ENCODE measurements around the gene TTC29.
A peak's percentile ranks its signal among the peaks of the same experiment; 100 is the strongest.

TTC29 gene

GRCh38 chr4:146945556-146946374 lies at the start of gene TTC29:
TTC29 (minus strand) TSS chr4:146945864; CDS start chr4:146939895, 5,969 bp downstream.
- peak within 1 kb of the TSS; percentile 62 for H3K4me3 ChIP-seq (ENCODE audit: low read depth, low read length)
- in situ Hi-C loops (cut with HindIII; ENCODE audit: low sequenced_read_pairs): no loop called here
- peak; percentile 90 for DNase-seq (ENCODE audit: low read depth, low spot score)
- no peak for TF ChIP-seq CTCF (IDR thresholded peaks at IDR 0.05; ENCODE audit: low read depth, low read length)

- peak; percentile 14 for DNase-seq (ENCODE audit: low read depth, low spot score)
- in situ Hi-C loops (cut with HindIII; ENCODE audit: low sequenced_read_pairs): no loop called here
- no peak for TF ChIP-seq CTCF (IDR thresholded peaks at IDR 0.05; ENCODE audit: low read depth, low read length)
- no peak overlapping the region for H3K4me3 ChIP-seq (ENCODE audit: low read depth, low read length)
Measured at GRCh38 chr4:146981651-146982050, 36.0 kb upstream of the TTC29 start.

GRCh38 chr4:146978641-146979040 lies 33.0 kb upstream of the TTC29 start:
- no peak overlapping the region for H3K4me3 ChIP-seq (ENCODE audit: low read depth, low read length)
- DNase-seq (ENCODE audit: low read depth, low spot score): no peak
- in situ Hi-C loops (cut with HindIII; ENCODE audit: low sequenced_read_pairs): no loop called here
- TF ChIP-seq CTCF (IDR thresholded peaks at IDR 0.05; ENCODE audit: low read depth, low read length): no peak

GRCh38 chr4:146976145-146976544 lies 30.5 kb upstream of the TTC29 start:
- no peak overlapping the region for H3K4me3 ChIP-seq (ENCODE audit: low read depth, low read length)
- no peak for DNase-seq (ENCODE audit: low read depth, low spot score)
- no peak for TF ChIP-seq CTCF (IDR thresholded peaks at IDR 0.05; ENCODE audit: low read depth, low read length)
- in situ Hi-C loops (cut with HindIII; ENCODE audit: low sequenced_read_pairs): no loop called here

- TF ChIP-seq CTCF (IDR thresholded peaks at IDR 0.05; ENCODE audit: low read depth, low read length): no peak
- no peak overlapping the region for H3K4me3 ChIP-seq (ENCODE audit: low read depth, low read length)
- in situ Hi-C loops (cut with HindIII; ENCODE audit: low sequenced_read_pairs): no loop called here
- no peak for DNase-seq (ENCODE audit: low read depth, low spot score)
Measured at GRCh38 chr4:146975527-146975926, 29.9 kb upstream of the TTC29 start.

- no peak for TF ChIP-seq CTCF (IDR thresholded peaks at IDR 0.05; ENCODE audit: low read depth, low read length)
- no peak for DNase-seq (ENCODE audit: low read depth, low spot score)
- H3K4me3 ChIP-seq (ENCODE audit: low read depth, low read length): no peak overlapping the region
- in situ Hi-C loops (cut with HindIII; ENCODE audit: low sequenced_read_pairs): no loop called here
Measured at GRCh38 chr4:146975036-146975435, 29.4 kb upstream of the TTC29 start.

All from astrocyte of the spinal cord (primary cell).